Stimulated activated CD8-positive, alpha-beta memory T cell treated with anti-CD3 and anti-CD28 coated beads, Interleukin-2, amount 100 ng/mL, for 1 hour (primary cell): Measurements from ENCODE around the gene GJB4.
"Not testable (repeated sequence)": the region's sequence is repeated elsewhere in the genome, so short reads cannot be mapped to it uniquely, and the experiment has no call there.

Source experiments
- DNase-seq, 2 donors: peaks; one replicate each; pipeline ENCODE4 v3.0.0-alpha.2; 2020; ENCODE audit warnings: low read depth in 2 of 2

Gene GJB4

DNA sequence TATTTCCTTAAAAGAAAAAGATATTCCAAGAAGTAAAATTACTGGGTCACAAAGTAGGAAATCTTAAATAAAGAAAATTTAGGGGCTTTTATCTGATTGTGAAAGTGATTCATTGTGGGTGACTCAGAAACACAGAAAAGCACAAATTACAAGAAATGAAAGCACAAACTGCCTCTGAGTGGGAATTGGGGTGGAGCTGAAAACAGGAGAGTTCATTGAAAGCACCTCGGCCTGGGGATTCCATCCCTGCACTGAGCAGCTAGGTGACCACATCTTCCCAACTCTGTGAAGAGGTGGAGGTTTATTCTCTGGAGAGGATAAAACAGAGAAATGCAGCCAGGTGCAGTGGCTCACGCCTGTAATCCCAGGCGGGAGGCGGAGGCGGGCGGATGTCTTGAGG, 40.7 kb downstream of the GJB4 start:
- no peak for DNase-seq

GRCh38 chr1:34803770-34804169, 44.2 kb downstream of the GJB4 start:
- no peak for DNase-seq

DNA sequence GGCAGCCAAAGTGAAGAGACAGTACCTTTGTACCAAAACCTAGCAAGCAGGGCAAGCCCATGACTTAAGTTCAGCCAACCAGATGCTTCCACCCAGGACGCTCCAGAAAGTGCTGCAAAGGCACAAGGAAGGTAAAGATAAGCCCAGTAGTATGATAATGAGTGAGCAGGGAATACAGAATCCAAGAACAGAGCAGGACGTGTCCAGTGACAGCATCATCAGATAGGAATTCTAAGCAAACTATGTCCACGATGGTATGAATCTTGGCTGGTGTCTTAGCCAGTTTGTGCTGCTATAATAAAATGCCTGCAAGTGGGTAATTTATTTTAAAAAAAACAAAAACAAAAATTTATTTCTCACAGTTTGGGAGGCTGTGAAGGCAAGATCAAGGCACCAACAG, 46.9 kb downstream of the GJB4 start:
- no peak for DNase-seq

DNA sequence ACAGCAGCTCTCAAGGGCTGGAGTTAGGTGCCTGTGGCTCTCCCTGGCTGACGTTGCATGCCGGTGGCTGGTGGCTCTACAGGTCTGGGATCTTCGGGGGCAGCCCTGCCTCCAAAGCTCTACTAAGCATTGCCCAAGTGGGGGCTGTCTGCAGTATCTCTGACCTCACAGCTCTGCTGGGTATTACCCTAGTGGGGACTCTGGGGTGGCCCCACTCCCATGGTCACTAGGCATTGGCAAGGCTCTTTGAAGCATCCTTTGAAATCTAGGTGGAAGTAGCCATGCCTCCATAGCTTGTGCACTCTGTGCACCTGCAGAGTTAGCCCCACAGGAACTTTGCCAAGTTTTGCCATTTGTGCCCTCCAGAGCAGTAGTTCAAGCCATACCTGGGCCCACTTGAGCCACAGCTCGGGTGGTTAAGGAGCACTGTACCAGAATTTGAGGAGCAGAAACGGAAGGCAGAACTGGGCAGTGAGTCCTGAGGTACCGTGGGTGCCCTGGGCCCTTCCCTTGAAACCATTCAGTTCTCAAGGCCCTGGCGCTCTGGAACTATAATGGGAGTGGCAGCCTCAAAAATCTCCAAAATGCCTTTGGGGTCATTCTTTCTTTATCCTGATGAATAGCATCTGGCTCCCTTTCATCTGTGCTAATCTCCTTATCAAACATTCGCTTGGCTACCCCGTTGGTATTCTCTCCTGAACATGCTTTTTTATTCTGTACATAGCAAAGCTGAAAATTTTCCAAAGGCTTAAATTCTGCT, 48.7 kb downstream of the GJB4 start:
- no peak for DNase-seq

GRCh38 chr1:34810781-34811180, 51.2 kb downstream of the GJB4 start:
- not testable (repeated sequence) for DNase-seq
